ENCODE results near the gene PEX6. TPM values are rescaled to one million over a fixed set of nuclear protein-coding genes. Genes with fewer than 3 reads are reported as not detected.

The PEX6 gene
- total RNA-seq, 2 experiments from 2014 or later, result 7.3 to 9.0 TPM

DNA sequence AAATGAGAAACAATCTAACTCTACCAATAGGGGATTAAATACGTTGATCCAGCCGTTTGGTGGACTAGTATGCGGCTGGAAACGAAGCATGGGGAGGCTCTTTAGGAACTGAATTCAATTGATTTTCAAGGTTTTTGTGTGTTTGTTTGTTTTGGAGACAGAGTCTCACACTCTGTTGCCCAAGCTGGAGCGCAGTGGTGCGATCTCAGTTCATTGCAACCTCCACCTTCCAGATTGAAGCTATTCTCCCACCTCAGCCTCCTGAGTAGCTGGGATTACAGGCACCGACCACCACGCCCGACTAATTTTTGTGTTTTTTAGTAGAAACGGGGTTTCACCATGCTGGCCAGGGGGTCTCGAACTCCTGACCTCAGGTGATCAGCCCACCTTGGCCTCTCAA is 42.6 kb downstream of the PEX6 start:
- H3K36me3 Mint-ChIP-seq (ENCODE audit: low read depth), result peaks cover 63% of the 10 kb centered on the region
- CTCF ChIA-PET, result no interaction called here
- POLR2A ChIA-PET, result interaction anchor here (1.0 kb wide), 1 partner anchor 17 kb away, joined by 3 read pairs; no protein-coding TSS in a partner anchor
- H3K27me3 Mint-ChIP-seq, result no peaks in the 10 kb centered on the region
- DNase-seq (no peak), ATAC-seq (no peak)
- H3K27ac Mint-ChIP-seq, result no peak overlapping the region
- TF ChIP-seq, protein P1, sequence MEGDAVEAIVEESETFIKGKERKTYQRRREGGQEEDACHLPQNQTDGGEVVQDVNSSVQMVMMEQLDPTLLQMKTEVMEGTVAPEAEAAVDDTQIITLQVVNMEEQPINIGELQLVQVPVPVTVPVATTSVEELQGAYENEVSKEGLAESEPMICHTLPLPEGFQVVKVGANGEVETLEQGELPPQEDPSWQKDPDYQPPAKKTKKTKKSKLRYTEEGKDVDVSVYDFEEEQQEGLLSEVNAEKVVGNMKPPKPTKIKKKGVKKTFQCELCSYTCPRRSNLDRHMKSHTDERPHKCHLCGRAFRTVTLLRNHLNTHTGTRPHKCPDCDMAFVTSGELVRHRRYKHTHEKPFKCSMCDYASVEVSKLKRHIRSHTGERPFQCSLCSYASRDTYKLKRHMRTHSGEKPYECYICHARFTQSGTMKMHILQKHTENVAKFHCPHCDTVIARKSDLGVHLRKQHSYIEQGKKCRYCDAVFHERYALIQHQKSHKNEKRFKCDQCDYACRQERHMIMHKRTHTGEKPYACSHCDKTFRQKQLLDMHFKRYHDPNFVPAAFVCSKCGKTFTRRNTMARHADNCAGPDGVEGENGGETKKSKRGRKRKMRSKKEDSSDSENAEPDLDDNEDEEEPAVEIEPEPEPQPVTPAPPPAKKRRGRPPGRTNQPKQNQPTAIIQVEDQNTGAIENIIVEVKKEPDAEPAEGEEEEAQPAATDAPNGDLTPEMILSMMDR (IDR thresholded peaks at IDR 0.05), result no peak
- no peaks in the 10 kb centered on the region for H3K9me3 Mint-ChIP-seq
- intact Hi-C loops (cut with micrococcal nuclease), result no loop called here
- no peak overlapping the region for H3K4me3 Mint-ChIP-seq
- H3K4me1 Mint-ChIP-seq (ENCODE audit: low read depth), result peaks cover 41% of the 10 kb centered on the region

DNA sequence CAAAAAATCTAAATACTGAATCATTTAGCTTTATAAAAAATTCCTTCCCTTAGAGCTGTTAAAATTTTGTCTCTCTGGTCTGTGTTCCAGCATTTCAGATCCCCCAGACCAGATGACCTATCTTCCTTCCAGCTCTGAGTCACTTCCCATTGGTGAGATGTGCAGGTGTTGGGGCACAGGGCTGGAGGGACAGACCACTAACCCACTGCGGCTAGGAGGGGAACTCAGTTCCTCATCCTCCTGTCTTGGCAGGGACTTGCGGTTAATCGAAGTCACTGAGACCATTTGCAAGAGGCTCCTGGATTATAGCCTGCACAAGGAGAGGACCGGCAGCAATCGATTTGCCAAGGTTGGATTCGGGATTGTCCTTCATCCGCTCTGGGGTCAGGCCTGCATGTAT is 43.7 kb downstream of the PEX6 start:
- TF ChIP-seq, protein P1 (IDR thresholded peaks at IDR 0.05), result no peak
- ChIA-PET POLR2A (interaction anchor here (0.6 to 0.9 kb wide), 2 partner anchors 14 to 44 kb away, joined by 3 to 4 read pairs; partner anchors contain the start of gene PEX6), CTCF (interaction anchor here (0.8 to 1.0 kb wide), 2 partner anchors 27 to 35 kb away, joined by 3 read pairs; no protein-coding TSS in a partner anchor)
- peaks cover 40% of the 10 kb centered on the region for H3K4me1 Mint-ChIP-seq (ENCODE audit: low read depth)
- H3K27me3 Mint-ChIP-seq, result no peaks in the 10 kb centered on the region
- intact Hi-C loops (cut with micrococcal nuclease), result no loop called here
- H3K9me3 Mint-ChIP-seq, result no peaks in the 10 kb centered on the region
- H3K4me3 Mint-ChIP-seq, result no peak overlapping the region
- peaks cover 66% of the 10 kb centered on the region for H3K36me3 Mint-ChIP-seq (ENCODE audit: low read depth)
- ATAC-seq (no peak), DNase-seq (no peak)
- peak overlapping the region; percentile 77 for H3K27ac Mint-ChIP-seq

DNA sequence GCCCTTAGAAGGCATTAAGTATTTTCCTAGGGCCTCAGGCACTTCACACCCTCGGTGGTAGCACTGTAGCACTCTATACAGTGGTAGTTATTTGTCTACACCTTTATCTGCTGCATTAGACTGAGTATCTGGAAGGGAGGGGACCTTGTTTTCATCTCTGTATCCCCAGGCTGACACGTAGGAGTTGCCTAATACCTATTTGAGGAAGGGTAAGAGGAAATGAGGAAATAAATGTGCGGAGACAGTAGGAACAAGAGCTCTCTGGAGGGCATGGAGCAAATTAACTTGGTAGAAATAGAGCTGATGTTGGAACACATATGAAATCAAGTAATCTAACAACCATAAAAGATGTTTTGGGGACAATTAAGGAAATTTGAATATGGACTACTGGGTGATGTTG is 45.8 kb downstream of the PEX6 start:
- ChIA-PET POLR2A (interaction anchor here (1.3 to 1.5 kb wide), 3 partner anchors 13 to 76 kb away, joined by 3 read pairs; no protein-coding TSS in a partner anchor), CTCF (interaction anchor here (1.3 to 1.9 kb wide), 2 partner anchors 41 to 211 kb away, joined by 3 to 6 read pairs; no protein-coding TSS in a partner anchor)
- intact Hi-C loops (cut with micrococcal nuclease), result no loop called here
- DNase-seq, result no peak
- Mint-ChIP-seq H3K9me3 (no peaks in the 10 kb centered on the region), H3K4me3 (peak overlapping the region; percentile 95), H3K27me3 (no peaks in the 10 kb centered on the region), H3K27ac (peak overlapping the region; percentile 86), H3K36me3 (ENCODE audit: low read depth) (peaks cover 59% of the 10 kb centered on the region), H3K4me1 (ENCODE audit: low read depth) (peaks cover 47% of the 10 kb centered on the region)
- TF ChIP-seq, protein P1 (IDR thresholded peaks at IDR 0.05), result no peak
- ATAC-seq, result no peak

DNA sequence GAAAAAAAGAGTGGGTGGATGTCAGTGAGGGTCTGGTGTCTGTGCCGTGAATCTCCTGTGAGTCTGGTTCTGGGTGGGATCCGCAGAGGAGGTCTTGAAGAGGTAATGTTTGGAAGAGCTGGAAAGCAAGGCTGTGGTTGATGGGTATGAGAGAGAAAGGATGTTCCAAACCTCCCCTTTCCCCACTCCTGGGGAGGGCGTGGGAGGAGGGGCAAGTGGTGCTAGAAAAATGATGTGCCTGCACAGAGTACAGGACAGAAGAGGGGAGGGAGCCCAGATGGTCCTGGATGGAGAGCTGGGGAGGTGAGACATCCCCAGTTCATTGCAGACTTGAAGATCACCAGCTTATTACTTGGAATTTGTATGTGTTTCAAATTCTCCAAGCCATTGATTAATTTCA is 46.6 kb downstream of the PEX6 start:
- Mint-ChIP-seq H3K27me3 (no peaks in the 10 kb centered on the region), H3K4me1 (ENCODE audit: low read depth) (peaks cover 45% of the 10 kb centered on the region), H3K27ac (peak overlapping the region; percentile 86), H3K36me3 (ENCODE audit: low read depth) (peaks cover 54% of the 10 kb centered on the region), H3K4me3 (peak overlapping the region; percentile 95), H3K9me3 (no peaks in the 10 kb centered on the region)
- TF ChIP-seq, protein P1 (IDR thresholded peaks at IDR 0.05), result no peak
- POLR2A ChIA-PET, result interaction anchor here (1.4 to 2.5 kb wide), 3 partner anchors 8 to 52 kb away, joined by 3 to 9 read pairs (median 4); partner anchors contain the start of gene PPP2R5D
- CTCF ChIA-PET, result interaction anchor here (1.8 kb wide), 1 partner anchor 212 kb away, joined by 6 read pairs; no protein-coding TSS in a partner anchor
- ATAC-seq (no peak), DNase-seq (no peak)
- intact Hi-C loops (cut with micrococcal nuclease), result no loop called here

DNA sequence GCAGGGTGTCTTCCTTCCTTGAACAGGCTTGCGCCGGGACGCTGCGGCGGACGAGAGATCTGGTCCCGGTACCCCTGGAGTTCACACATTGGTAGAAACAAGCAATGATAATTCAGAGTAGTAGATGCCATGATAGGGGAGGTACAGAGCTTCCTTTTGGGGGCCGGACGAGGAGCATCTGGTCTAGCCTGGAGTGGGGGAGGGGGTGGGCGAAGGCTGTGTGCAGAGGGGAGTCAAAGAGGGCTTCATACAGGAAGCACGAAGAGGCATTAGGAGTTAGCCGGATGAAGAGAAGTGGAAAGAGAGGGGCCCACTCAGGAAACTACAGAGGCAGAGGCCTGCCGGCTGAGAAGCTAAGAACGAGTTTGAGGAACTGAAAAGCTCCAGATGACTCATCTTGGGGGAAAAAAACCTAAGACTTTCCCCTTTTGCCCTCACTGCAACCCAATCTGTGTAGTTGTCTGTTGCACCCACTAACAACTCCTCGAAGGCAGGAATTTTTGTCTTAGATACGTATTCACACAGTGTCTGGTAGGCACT is 49.1 kb downstream of the PEX6 start:
- Mint-ChIP-seq H3K27ac (peak overlapping the region; percentile 97), H3K36me3 (ENCODE audit: low read depth) (peaks cover 34% of the 10 kb centered on the region), H3K27me3 (no peaks in the 10 kb centered on the region), H3K4me3 (peak overlapping the region; percentile 95), H3K9me3 (no peaks in the 10 kb centered on the region), H3K4me1 (ENCODE audit: low read depth) (peaks cover 33% of the 10 kb centered on the region)
- peak; percentile 87 for DNase-seq
- peak; percentile 47 for ATAC-seq
- intact Hi-C loops (cut with micrococcal nuclease), result loop anchor here (1.0 kb wide), 1 partner anchor 49 kb away; the partner anchor contains the start of gene PEX6
- TF ChIP-seq, protein P1 (IDR thresholded peaks at IDR 0.05), result no peak
- ChIA-PET CTCF (interaction anchor here (0.7 to 2.5 kb wide), 10 partner anchors 11 to 300 kb away, joined by 3 to 16 read pairs (median 6); partner anchors contain the start of genes DNPH1, KLHDC3, MEA1 and PEX6), POLR2A (interaction anchor here (0.6 to 3.6 kb wide), 32 partner anchors 8 to 1001 kb away, joined by 3 to 38 read pairs (median 4); partner anchors contain the start of genes CUL7, KLHDC3, MEA1 and PEX6)
